B cell (primary cell): ENCODE measurements around the gene SLC12A7. TPM values are rescaled to one million over a fixed set of nuclear protein-coding genes. Genes with fewer than 3 reads are reported as not detected.

ENCODE experiments used
- ATAC-seq: fragments of 200-7000 bp; cut with Tn5 transposase; one replicate; pipeline ENCODE4 v1.10.0; 2021; ENCODE audit warnings: low read depth, mild to moderate bottlenecking, moderate number of reproducible peaks, moderate library complexity
- CTCF ChIA-PET: fragments of 350-600 bp; sonication (Branson Sonifier 250); formaldehyde crosslinking; loops from one replicate; lab custom pipeline; 2021; ENCODE audit warnings: antibody characterized with exemption, inconsistent platforms; lab: Charles Lee
- POLR2A ChIA-PET: fragments of 350-600 bp; sonication (Branson Sonifier 250); formaldehyde crosslinking; loops from one replicate; lab custom pipeline; 2021; ENCODE audit warnings: antibody characterized with exemption; lab: Charles Lee
- DNase-seq: peaks from one replicate; pipeline ENCODE4 v3.0.0; 2013
- H2AFZ ChIP-seq: 2 replicates; pipeline ENCODE4 v1.6.1; 2012; ENCODE audit warnings: mild to moderate bottlenecking, low read depth, low read length; ENCODE audit not compliant: insufficient read depth, poor library complexity, severe bottlenecking
- H3K27ac ChIP-seq, 2 donors: 1 replicate in 1 of 2; 2 replicates in 1 of 2; pipeline ENCODE4 v1.5.1; 2012 to 2013; ENCODE audit warnings: low read length in 2 of 2, mild to moderate bottlenecking in 2 of 2, moderate library complexity in 1 of 2
- H3K27me3 ChIP-seq, 4 experiments: fragments of 200-600 bp in 1 of 4; sonication (generic) in 1 of 4; replicated peaks in 1 of 4; 1 replicate in 2 of 4; 2 replicates in 2 of 4; pipeline versions ENCODE4 v1.6.1 to v1.7.0; 2013 to 2016; ENCODE audit warnings: low read length in 3 of 4, mild to moderate bottlenecking in 2 of 4, mixed read lengths in 1 of 4, moderate library complexity in 1 of 4; ENCODE audit not compliant: insufficient read depth in 4 of 4, control insufficient read depth in 3 of 4; ENCODE audit errors: control extremely low read depth in 1 of 4
- H3K36me3 ChIP-seq, 2 experiments: replicated peaks in 1 of 2; 1 replicate in 1 of 2; 2 replicates in 1 of 2; pipeline versions ENCODE4 v1.6.1 to v1.7.1; 2013; ENCODE audit warnings: low read length in 1 of 2; ENCODE audit not compliant: insufficient read depth in 2 of 2, control insufficient read depth in 1 of 2; ENCODE audit errors: control extremely low read depth in 1 of 2, extremely low read depth in 1 of 2
- H3K4me1 ChIP-seq, 2 donors: fragments of 200-600 bp in 1 of 2; sonication (generic) in 1 of 2; 1 replicate in 1 of 2; 2 replicates in 1 of 2; pipeline versions ENCODE4 v1.5.1 to v1.6.1; 2013 to 2017; ENCODE audit warnings: low read length in 2 of 2; ENCODE audit not compliant: control insufficient read depth in 2 of 2, insufficient read depth in 2 of 2
- H3K4me2 ChIP-seq: replicated peaks from 2 replicates; pipeline ENCODE3; 2012; ENCODE audit warnings: mild to moderate bottlenecking, low read depth, low read length; ENCODE audit not compliant: poor library complexity, severe bottlenecking
- H3K4me3 ChIP-seq, 5 experiments: fragments of 200-600 bp in 1 of 5; sonication (generic) in 1 of 5; 1 replicate in 3 of 5; 2 replicates in 2 of 5; pipeline versions ENCODE4 v1.5.1 to v1.7.0; 2011 to 2016; ENCODE audit warnings: low read length in 4 of 5, mild to moderate bottlenecking in 4 of 5, low read depth in 2 of 5, control low read depth in 1 of 5, moderate library complexity in 1 of 5; ENCODE audit not compliant: insufficient read depth in 1 of 5; ENCODE audit errors: control extremely low read depth in 1 of 5, extremely low read depth in 1 of 5
- H3K79me2 ChIP-seq: fragments of 200-600 bp; sonication (generic); one replicate; pipeline ENCODE4 v1.6.0; 2016; ENCODE audit warnings: low read length; ENCODE audit not compliant: control insufficient read depth, insufficient read depth
- H3K9ac ChIP-seq: fragments of 200-600 bp; sonication (generic); 2 replicates; pipeline ENCODE4 v1.6.1; 2017; ENCODE audit warnings: mild to moderate bottlenecking, low read length, moderate library complexity
- H3K9me3 ChIP-seq, 3 donors: one replicate each; pipeline versions ENCODE4 v1.6.1 to v1.7.1; 2013; ENCODE audit warnings: low read length in 2 of 3; ENCODE audit not compliant: control insufficient read depth in 2 of 3, insufficient read depth in 1 of 3; ENCODE audit errors: control extremely low read depth in 1 of 3
- H4K20me1 ChIP-seq: 2 replicates; pipeline ENCODE4 v1.6.0; 2012; ENCODE audit warnings: mild to moderate bottlenecking, low read length; ENCODE audit not compliant: insufficient read depth, control insufficient read depth, poor library complexity, severe bottlenecking
- H3K27ac Mint-ChIP-seq: one replicate; pipeline ENCODE4 v1.8.0; 2021; ENCODE audit warnings: mixed read lengths
- H3K27me3 Mint-ChIP-seq: one replicate; pipeline ENCODE4 v1.8.0; 2021; ENCODE audit warnings: mixed read lengths
- H3K4me1 Mint-ChIP-seq: one replicate; pipeline ENCODE4 v1.8.0; 2021; ENCODE audit warnings: mixed read lengths
- H3K4me3 Mint-ChIP-seq: one replicate; pipeline ENCODE4 v1.8.0; 2021; ENCODE audit warnings: mixed read lengths
- H3K9me3 Mint-ChIP-seq: one replicate; pipeline ENCODE4 v1.8.0; 2022; ENCODE audit warnings: mixed read lengths; ENCODE audit not compliant: insufficient read depth
- EZH2 ChIP-seq: IDR thresholded peaks from 2 replicates; pipeline ENCODE4 v1.6.1; 2012; ENCODE audit warnings: borderline replicate concordance, low read depth, mild to moderate bottlenecking, moderate library complexity, low read length; ENCODE audit not compliant: insufficient read depth, poor library complexity, severe bottlenecking
- WGBS: methylation state at CpG from one replicate; pipeline ENCODE4 v1.1.5; 2013; ENCODE audit warnings: missing lambda C conversion rate; ENCODE audit not compliant: insufficient coverage; 5-methylcytosine and 5-hydroxymethylcytosine counted together
- intact Hi-C: fragments of 100-400 bp; cut with micrococcal nuclease; formaldehyde crosslinking; loops from one replicate; pipeline ENCODE4 v1.10.0; 2022
- polyA plus RNA-seq: library from polyadenylated mRNA; depleted of rRNA; stranded (reverse); fragments of >200 nt; gene quantifications from 2 replicates; pipeline ENCODE4 v1.2.3, GENCODE V29; 2012
- total RNA-seq, 2 donors: library from RNA; stranded (reverse); fragments of 120-200 nt in 1 of 2; gene quantifications; 1 replicate in 1 of 2; 2 replicates in 1 of 2; pipeline versions ENCODE4 v1.2.3 to v1.2.4, GENCODE V29; 2013 to 2022
- TF ChIP-seq, protein P1 (sequence below): fragments of 200-600 bp; IDR thresholded peaks from one replicate; pipeline ENCODE4 v1.8.0; 2022; ENCODE audit warnings: antibody characterized with exemption, mild to moderate bottlenecking

Gene SLC12A7
- total and polyA plus RNA-seq, 2 donors (not counting 1 experiment from before 2014, with no cell fraction given), result 25.5 to 34.4 TPM

DNA sequence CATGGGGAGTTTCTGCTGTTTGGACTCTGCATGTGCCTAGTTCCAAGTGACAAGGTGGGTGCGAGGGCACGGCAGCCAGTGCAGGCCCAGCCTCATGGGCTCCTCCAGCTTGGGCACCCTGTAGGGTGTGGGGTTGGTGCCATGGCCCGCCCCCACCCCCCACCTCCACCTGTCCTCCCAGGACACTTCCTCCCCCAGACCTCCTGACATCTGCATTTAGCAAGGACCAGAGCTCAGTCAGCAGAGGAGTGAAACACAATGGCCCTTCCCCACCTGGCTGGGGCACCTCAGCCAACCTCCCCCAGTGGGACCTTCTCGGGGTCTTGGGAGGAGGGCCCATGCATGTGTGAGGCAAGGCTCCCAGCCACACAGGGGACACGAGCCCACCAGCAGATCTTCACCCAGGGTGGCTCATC is 105.2 kb downstream of the SLC12A7 start:
- DNase-seq, result no peak
- Histone ChIP-seq H3K27me3 (peaks cover 0 to 70% (median 21%) of the 10 kb centered on the region in 4 experiments), H3K4me1 (peaks cover 24 to 31% of the 10 kb centered on the region in 2 donors), H3K79me2 (no peaks in the 10 kb centered on the region), H3K9ac (no peak overlapping the region), H3K4me2 (no peak overlapping the region), H3K4me3 (no peak overlapping the region), H3K9me3 (peaks cover 0 to 6% (median 0%) of the 10 kb centered on the region in 3 donors), H3K36me3 (no peaks in the 10 kb centered on the region), H2AFZ (no peak overlapping the region), H4K20me1 (no peaks in the 10 kb centered on the region), H3K27ac (no peak overlapping the region)
- H3K4me3 Mint-ChIP-seq, result peak overlapping the region; percentile 73
- H3K9me3 Mint-ChIP-seq, result no peaks in the 10 kb centered on the region
- TF ChIP-seq EZH2, result no peak
- TF ChIP-seq, protein P1, sequence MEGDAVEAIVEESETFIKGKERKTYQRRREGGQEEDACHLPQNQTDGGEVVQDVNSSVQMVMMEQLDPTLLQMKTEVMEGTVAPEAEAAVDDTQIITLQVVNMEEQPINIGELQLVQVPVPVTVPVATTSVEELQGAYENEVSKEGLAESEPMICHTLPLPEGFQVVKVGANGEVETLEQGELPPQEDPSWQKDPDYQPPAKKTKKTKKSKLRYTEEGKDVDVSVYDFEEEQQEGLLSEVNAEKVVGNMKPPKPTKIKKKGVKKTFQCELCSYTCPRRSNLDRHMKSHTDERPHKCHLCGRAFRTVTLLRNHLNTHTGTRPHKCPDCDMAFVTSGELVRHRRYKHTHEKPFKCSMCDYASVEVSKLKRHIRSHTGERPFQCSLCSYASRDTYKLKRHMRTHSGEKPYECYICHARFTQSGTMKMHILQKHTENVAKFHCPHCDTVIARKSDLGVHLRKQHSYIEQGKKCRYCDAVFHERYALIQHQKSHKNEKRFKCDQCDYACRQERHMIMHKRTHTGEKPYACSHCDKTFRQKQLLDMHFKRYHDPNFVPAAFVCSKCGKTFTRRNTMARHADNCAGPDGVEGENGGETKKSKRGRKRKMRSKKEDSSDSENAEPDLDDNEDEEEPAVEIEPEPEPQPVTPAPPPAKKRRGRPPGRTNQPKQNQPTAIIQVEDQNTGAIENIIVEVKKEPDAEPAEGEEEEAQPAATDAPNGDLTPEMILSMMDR, result no peak
- ChIA-PET CTCF (no interaction called here), POLR2A (interaction anchor here (0.7 kb wide), 1 partner anchor 152 kb away, joined by 4 read pairs; no protein-coding TSS in a partner anchor)
- no peak overlapping the region for H3K27ac Mint-ChIP-seq
- peaks cover 27% of the 10 kb centered on the region for H3K4me1 Mint-ChIP-seq
- WGBS, result 100% methylated on average over 4 of the region's 5 CpGs
- intact Hi-C loops, result no loop called here
- H3K27me3 Mint-ChIP-seq, result peaks cover 59% of the 10 kb centered on the region
- ATAC-seq, result no peak

DNA sequence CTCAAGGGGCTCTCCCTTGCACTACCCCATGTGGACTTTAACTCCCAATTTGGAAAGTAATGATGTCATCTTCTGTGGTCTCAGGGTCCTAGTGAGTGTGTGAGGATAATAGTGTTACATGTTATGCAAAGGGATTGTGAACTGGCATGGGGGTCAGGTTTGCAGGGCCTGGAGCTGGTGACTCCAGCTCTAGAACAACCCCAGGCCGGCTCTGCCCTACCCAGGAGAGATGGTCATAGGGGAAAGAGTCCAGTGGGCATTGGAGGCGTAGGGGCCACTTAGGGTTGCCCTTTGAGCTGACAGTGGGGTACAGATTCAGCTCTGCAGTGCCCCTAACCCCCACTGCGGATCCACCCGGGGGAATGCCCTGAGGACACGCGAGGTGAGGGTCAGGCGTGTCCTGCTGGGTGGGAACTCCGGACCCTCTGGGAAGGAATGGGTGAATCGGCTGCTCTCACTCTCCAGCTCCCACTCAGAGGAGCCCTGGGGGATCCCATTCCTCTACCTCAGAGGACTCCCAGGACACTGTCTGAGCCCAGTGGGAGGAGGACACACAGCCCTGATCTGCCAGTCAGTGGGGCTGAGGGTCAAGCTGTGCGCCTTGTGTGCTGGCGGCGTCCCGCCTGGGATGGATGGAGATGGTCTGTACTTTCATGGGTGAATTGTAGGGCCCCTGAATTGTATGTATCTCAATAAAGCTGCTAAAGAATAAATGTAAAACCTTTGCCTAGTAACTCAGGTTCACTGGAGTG is 105.8 kb downstream of the SLC12A7 start:
- Histone ChIP-seq H3K27me3 (peaks cover 0 to 65% (median 21%) of the 10 kb centered on the region in 4 experiments), H3K4me2 (peak overlapping the region; percentile 94), H2AFZ (no peak overlapping the region), H3K4me3 (no peak overlapping the region), H4K20me1 (no peaks in the 10 kb centered on the region), H3K36me3 (no peaks in the 10 kb centered on the region), H3K79me2 (no peaks in the 10 kb centered on the region), H3K9me3 (peaks cover 0 to 6% (median 0%) of the 10 kb centered on the region in 3 donors), H3K9ac (no peak overlapping the region), H3K4me1 (peaks cover 24 to 31% of the 10 kb centered on the region in 2 donors), H3K27ac (no peak overlapping the region)
- POLR2A ChIA-PET, result no interaction called here
- DNase-seq (no peak), ATAC-seq (no peak)
- TF ChIP-seq EZH2, result no peak
- TF ChIP-seq, protein P1, result no peak
- Mint-ChIP-seq H3K9me3 (no peaks in the 10 kb centered on the region), H3K27ac (no peak overlapping the region), H3K4me3 (peak overlapping the region; percentile 73), H3K27me3 (peaks cover 54% of the 10 kb centered on the region), H3K4me1 (peaks cover 26% of the 10 kb centered on the region)
- intact Hi-C loops, result no loop called here
- WGBS, result 95% methylated on average over 13 of the region's 13 CpGs
- CTCF ChIA-PET, result interaction anchor here (0.6 to 0.8 kb wide), 2 partner anchors 13 to 161 kb away, joined by 3 to 4 read pairs; no protein-coding TSS in a partner anchor
